Psoas muscle (tissue), 8 donors: ENCODE data around the gene CAPRIN1. TPM values are rescaled to one million over a fixed set of nuclear protein-coding genes. Genes with fewer than 3 reads are reported as not detected.

Source experiments
- ATAC-seq, 4 donors: fragments of 200-7000 bp; cut with Tn5 transposase; one replicate each; pipeline ENCODE4 v1.9.1; 2020; ENCODE audit warnings: moderate library complexity in 3 of 4, mild to moderate bottlenecking in 2 of 4
- DNase-seq, 2 donors: peaks; one replicate each; pipeline ENCODE4 v3.0.0-alpha.2; 2020
- H3K27ac ChIP-seq: fragments of 200-600 bp; one replicate; pipeline ENCODE4 v1.8.0; 2022
- H3K27me3 ChIP-seq, 3 donors: fragments of 200-600 bp in 1 of 3; one replicate each; pipeline versions ENCODE4 v1.6.1 to v1.8.0; 2013 to 2022; ENCODE audit warnings: low read length in 2 of 3, mild to moderate bottlenecking in 2 of 3, moderate library complexity in 1 of 3; ENCODE audit not compliant: insufficient read depth in 3 of 3
- H3K36me3 ChIP-seq, 2 donors: fragments of 200-600 bp in 1 of 2; one replicate each; pipeline versions ENCODE4 v1.6.1 to v1.8.0; 2013 to 2022; ENCODE audit warnings: low read depth in 1 of 2, mild to moderate bottlenecking in 1 of 2, moderate library complexity in 1 of 2; ENCODE audit not compliant: insufficient read depth in 1 of 2
- H3K4me1 ChIP-seq: fragments of 200-600 bp; one replicate; pipeline ENCODE4 v1.8.0; 2022
- H3K4me3 ChIP-seq: fragments of 200-600 bp; one replicate; pipeline ENCODE4 v1.8.0; 2022; ENCODE audit warnings: mild to moderate bottlenecking
- H3K9me3 ChIP-seq: fragments of 200-600 bp; one replicate; pipeline ENCODE4 v1.8.0; 2022
- WGBS, 3 donors: extraction: QIAGEN DNeasy Blood & Tissue Kit; methylation state at CpG; one replicate each; pipeline versions ENCODE4 v1.1.6 to v1.1.7; 2013; 5-methylcytosine and 5-hydroxymethylcytosine counted together
- intact Hi-C, 2 donors: fragments of 100-400 bp; cut with DNase I; formaldehyde crosslinking; loops; one replicate each; pipeline versions ENCODE4 v1.11.0 to v1.14.2; 2022
- long read RNA-seq, 2 donors: library from polyadenylated mRNA; unstranded; transcript quantifications; one replicate each; pipeline ENCODE4 v2.0.0, GENCODE V29; 2021
- polyA plus RNA-seq, 3 donors: library from polyadenylated mRNA; stranded (reverse); fragments of 200-250 nt; gene quantifications; one replicate each; pipeline ENCODE4 v1.2.3, GENCODE V29; 2013
- total RNA-seq, 4 donors: library from RNA; stranded (reverse); fragmentation: NEBNext Ultra II Directional in 2 of 4; extraction: Animal tissue kit (Norgen Biotek cat#: 25700) in 2 of 4; gene quantifications; one replicate each; pipeline versions ENCODE4 v1.2.1 to v1.2.4, GENCODE V29; 2021 to 2023
- TF ChIP-seq, protein P1 (sequence below): fragments of 200-600 bp; IDR thresholded peaks from one replicate; pipeline ENCODE4 v1.8.0; 2022; ENCODE audit warnings: antibody characterized with exemption
- donor health status: healthy with polysubstance abuse.
- donor health status: DM: no; HTN: no; CAD: no; lungs with moderate emphysema.
- donor health status: Bipolar disorder and iron deficiency.
- donor health status: healthy.
- donor health status: DM: yes; HTN: yes; CAD: no.
- donor health status: DM: no; HTN: no; CAD: no.
- donor health status: DM: no; HTN: no; CAD: no.
- donor health status: DM: yes; HTN: yes; CAD: no.

The CAPRIN1 gene, protein sequence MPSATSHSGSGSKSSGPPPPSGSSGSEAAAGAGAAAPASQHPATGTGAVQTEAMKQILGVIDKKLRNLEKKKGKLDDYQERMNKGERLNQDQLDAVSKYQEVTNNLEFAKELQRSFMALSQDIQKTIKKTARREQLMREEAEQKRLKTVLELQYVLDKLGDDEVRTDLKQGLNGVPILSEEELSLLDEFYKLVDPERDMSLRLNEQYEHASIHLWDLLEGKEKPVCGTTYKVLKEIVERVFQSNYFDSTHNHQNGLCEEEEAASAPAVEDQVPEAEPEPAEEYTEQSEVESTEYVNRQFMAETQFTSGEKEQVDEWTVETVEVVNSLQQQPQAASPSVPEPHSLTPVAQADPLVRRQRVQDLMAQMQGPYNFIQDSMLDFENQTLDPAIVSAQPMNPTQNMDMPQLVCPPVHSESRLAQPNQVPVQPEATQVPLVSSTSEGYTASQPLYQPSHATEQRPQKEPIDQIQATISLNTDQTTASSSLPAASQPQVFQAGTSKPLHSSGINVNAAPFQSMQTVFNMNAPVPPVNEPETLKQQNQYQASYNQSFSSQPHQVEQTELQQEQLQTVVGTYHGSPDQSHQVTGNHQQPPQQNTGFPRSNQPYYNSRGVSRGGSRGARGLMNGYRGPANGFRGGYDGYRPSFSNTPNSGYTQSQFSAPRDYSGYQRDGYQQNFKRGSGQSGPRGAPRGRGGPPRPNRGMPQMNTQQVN
- 100 to 1,000 TPM in 3 of 4 donors, 10 to 100 TPM in 1; 70.3 to 122 (median 109) TPM for total RNA-seq
- 10 to 100 TPM; 31.4 to 57.8 (median 54.9) TPM for polyA plus RNA-seq
- long read RNA-seq, donor 1, full-length matches to known transcripts: 104 of 119 reads
- long read RNA-seq, donor 1, partial matches to known transcripts: 6 of 119 reads
- long read RNA-seq, donor 1, other reads (novel, unspliced or antisense): 9 of 119 reads
- long read RNA-seq, donor 2, full-length matches to known transcripts: 102 of 119 reads
- long read RNA-seq, donor 2, partial matches to known transcripts: 11 of 119 reads
- long read RNA-seq, donor 2, other reads (novel, unspliced or antisense): 6 of 119 reads

DNA sequence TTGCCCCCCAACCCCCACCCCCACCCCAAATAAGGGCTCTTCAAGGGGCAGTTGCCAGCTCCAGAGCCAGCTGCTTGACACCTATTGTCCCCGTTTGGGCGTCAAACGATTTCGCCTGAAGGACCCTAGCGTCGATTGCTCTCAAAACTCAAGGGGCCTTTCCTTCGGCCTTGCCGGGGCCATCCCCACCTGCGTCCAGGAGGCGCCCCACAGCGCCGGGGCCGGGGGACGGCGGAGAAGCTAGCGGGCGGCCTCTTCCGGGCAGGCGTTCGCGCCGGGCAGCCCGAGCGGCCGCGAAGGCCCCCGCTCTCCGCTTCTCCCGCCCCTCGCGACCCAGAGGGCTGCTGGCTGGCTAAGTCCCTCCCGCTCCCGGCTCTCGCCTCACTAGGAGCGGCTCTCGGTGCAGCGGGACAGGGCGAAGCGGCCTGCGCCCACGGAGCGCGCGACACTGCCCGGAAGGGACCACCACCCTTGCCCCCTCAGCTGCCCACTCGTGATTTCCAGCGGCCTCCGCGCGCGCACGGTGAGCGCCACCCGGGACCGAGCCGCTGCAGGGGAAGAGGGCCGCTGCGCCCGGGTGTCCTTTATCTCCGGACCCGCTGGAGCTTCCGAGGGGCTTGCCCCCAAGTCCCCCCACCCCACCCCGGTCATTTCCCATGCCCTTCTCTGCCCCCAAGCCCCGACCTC lies at the start of gene CAPRIN1:
Gene CAPRIN1 (plus strand): TSS at position 383 of the 687 bp plus-strand sequence. CDS start 690 bp downstream, outside the sequence.
- Histone ChIP-seq H3K4me1 (peaks cover 40% of the 10 kb centered on the region), H3K9me3 (no peaks in the 10 kb centered on the region), H3K36me3 (peaks cover 3 to 15% of the 10 kb centered on the region in 2 donors), H3K27me3 (no peaks in the 10 kb centered on the region), H3K27ac (peak within 1 kb of the TSS; percentile 95), H3K4me3 (peak within 1 kb of the TSS; percentile 92)
- peak; percentile 87 to 94 for DNase-seq
- TF ChIP-seq, protein P1, sequence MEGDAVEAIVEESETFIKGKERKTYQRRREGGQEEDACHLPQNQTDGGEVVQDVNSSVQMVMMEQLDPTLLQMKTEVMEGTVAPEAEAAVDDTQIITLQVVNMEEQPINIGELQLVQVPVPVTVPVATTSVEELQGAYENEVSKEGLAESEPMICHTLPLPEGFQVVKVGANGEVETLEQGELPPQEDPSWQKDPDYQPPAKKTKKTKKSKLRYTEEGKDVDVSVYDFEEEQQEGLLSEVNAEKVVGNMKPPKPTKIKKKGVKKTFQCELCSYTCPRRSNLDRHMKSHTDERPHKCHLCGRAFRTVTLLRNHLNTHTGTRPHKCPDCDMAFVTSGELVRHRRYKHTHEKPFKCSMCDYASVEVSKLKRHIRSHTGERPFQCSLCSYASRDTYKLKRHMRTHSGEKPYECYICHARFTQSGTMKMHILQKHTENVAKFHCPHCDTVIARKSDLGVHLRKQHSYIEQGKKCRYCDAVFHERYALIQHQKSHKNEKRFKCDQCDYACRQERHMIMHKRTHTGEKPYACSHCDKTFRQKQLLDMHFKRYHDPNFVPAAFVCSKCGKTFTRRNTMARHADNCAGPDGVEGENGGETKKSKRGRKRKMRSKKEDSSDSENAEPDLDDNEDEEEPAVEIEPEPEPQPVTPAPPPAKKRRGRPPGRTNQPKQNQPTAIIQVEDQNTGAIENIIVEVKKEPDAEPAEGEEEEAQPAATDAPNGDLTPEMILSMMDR: no peak
- intact Hi-C loops: loop anchor here (2.0 to 10.0 kb wide), 4 partner anchors 53 to 889 kb away; partner anchors contain the start of genes NAT10 (in 2 of the 2) and CSTF3 (in 1 of the 2)
- ATAC-seq: peak; percentile 91 to 92 (median 91)
- 0% methylated on average over 43 to 64 of the region's 64 CpGs for WGBS, 3 donors

DNA sequence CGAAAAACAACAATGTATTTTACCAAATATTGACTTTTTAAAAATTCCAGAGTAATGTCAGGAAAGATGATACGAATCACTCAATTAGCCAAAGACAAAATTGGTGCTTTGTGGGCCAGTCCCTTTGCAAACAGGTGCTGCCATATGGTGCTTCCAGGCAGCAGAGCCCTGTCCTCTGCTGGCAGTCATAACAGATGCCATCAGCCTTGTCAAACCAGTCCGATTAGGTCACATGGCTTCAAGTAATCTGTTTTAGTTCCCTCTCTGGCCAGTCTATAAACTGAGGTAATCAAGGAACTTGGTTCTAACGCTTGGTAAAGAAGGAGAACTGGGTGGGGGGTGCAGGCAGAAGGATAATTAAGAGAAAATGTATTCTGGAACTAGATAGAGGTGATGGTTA lies 49.1 kb upstream of the CAPRIN1 start:
- no peaks in the 10 kb centered on the region for H3K36me3 ChIP-seq
- H3K27ac ChIP-seq: no peak overlapping the region
- intact Hi-C loops: no loop called here
- no peak overlapping the region for H3K4me3 ChIP-seq
- ATAC-seq: no peak
- no peaks in the 10 kb centered on the region for H3K27me3 ChIP-seq
- no peak for DNase-seq
- WGBS, 3 donors: 38 to 53% (median 45%) methylated on average over 4 of the region's 4 CpGs
- H3K9me3 ChIP-seq: no peaks in the 10 kb centered on the region
- peaks cover under 1% of the 10 kb centered on the region for H3K4me1 ChIP-seq
- TF ChIP-seq, protein P1: no peak

DNA sequence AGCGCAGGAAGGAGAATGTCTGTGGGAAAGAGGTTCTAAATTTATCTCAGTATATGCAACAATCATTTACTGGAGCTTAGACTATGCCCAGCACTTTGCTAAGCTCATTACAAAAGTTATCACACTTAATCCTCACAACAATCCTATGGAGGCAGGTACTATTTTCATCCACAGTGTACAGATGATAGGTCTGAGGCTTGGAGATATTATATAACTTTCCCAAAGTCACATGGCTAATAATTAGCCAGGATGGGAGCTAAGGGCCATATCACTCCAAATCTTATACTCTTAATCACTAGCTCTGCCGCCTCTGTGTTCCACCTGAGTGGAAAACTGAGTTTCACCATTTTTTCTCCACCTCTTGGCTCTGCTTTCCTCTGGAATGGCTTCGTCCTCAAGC lies 47.3 kb upstream of the CAPRIN1 start:
- intact Hi-C loops: no loop called here
- ATAC-seq: no peak
- Histone ChIP-seq H3K36me3 (no peaks in the 10 kb centered on the region), H3K4me1 (no peaks in the 10 kb centered on the region), H3K4me3 (no peak overlapping the region), H3K27me3 (no peaks in the 10 kb centered on the region), H3K9me3 (no peaks in the 10 kb centered on the region), H3K27ac (no peak overlapping the region)
- no peak for DNase-seq
- WGBS, 3 donors: 89 to 97% (median 93%) methylated on average over 3 of the region's 3 CpGs
- TF ChIP-seq, protein P1: no peak

DNA sequence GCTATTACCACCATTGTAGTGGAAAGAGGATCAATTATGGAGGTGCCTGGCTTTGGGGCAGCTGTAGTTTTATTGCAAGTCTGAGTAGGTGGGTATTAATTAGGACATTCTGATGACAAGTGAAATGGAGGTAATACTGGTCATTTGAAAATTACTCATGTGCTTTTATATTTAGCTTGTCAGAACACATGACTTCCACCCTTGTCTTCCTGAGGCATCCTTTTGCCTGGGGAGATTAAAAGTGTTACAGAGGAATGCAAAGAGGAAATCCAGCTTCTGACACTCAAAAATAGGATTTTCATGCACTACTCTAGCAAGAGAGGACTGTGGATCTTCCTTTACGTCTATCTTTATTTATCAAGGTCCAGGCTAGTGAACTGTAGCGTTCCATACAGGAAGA lies 44.7 kb upstream of the CAPRIN1 start:
- DNase-seq (no peak), ATAC-seq (no peak)
- no peaks in the 10 kb centered on the region for H3K4me1 ChIP-seq
- no peaks in the 10 kb centered on the region for H3K27me3 ChIP-seq
- H3K36me3 ChIP-seq: no peaks in the 10 kb centered on the region
- no peak overlapping the region for H3K27ac ChIP-seq
- no peak overlapping the region for H3K4me3 ChIP-seq
- TF ChIP-seq, protein P1: no peak
- WGBS, 3 donors: 41 to 43% (median 42%) methylated on average over 2 of the region's 2 CpGs
- no peaks in the 10 kb centered on the region for H3K9me3 ChIP-seq
- intact Hi-C loops: no loop called here
